Fibroblast of the conjunctiva (primary cell): ENCODE data around the gene MS4A4A.

ENCODE experiments used
- DNase-seq: peaks from one replicate; pipeline ENCODE4 v3.0.0-alpha.2; 2010; ENCODE audit warnings: low read depth

MS4A4A gene

GRCh38 chr11:60303661-60304060, 23.2 kb downstream of the MS4A4A start:
- DNase-seq: no peak

- no peak for DNase-seq
These were observed 25.6 kb downstream of the MS4A4A start for GRCh38 chr11:60305906-60306619.

- DNase-seq: no peak
These were observed 27.2 kb downstream of the MS4A4A start for GRCh38 chr11:60307507-60308195.

GRCh38 chr11:60310407-60310998, 30.0 kb downstream of the MS4A4A start:
- DNase-seq: no peak

GRCh38 chr11:60314635-60315321, 34.3 kb downstream of the MS4A4A start:
- DNase-seq: no peak

- no peak for DNase-seq
These were observed 35.4 kb downstream of the MS4A4A start for GRCh38 chr11:60315871-60316270.

GRCh38 chr11:60316317-60316716, 35.9 kb downstream of the MS4A4A start:
- no peak for DNase-seq

- DNase-seq: no peak
These were observed 38.3 kb downstream of the MS4A4A start for GRCh38 chr11:60318726-60319125.

GRCh38 chr11:60321051-60321450, 40.6 kb downstream of the MS4A4A start:
- no peak for DNase-seq

GRCh38 chr11:60326955-60327354, 46.5 kb downstream of the MS4A4A start, which contains the start of gene MS4A6E:
Gene MS4A6E (plus strand): TSS chr11:60327255. CDS start chr11:60334896, 7,641 bp downstream.
- DNase-seq: no peak

- no peak for DNase-seq
These were observed 48.0 kb downstream of the MS4A4A start for GRCh38 chr11:60328460-60328859.

GRCh38 chr11:60332846-60333245, 52.4 kb downstream of the MS4A4A start:
- DNase-seq: no peak

- DNase-seq: peak; percentile 3
These were observed 53.6 kb downstream of the MS4A4A start for GRCh38 chr11:60334005-60334620.

GRCh38 chr11:60336767-60337391, 56.4 kb downstream of the MS4A4A start:
- DNase-seq: no peak

GRCh38 chr11:60338053-60338452, 57.6 kb downstream of the MS4A4A start:
- DNase-seq: no peak

GRCh38 chr11:60339356-60339755, 58.9 kb downstream of the MS4A4A start:
- no peak for DNase-seq

- DNase-seq: no peak
These were observed 62.7 kb downstream of the MS4A4A start for GRCh38 chr11:60343094-60343704.

- no peak for DNase-seq
These were observed 63.7 kb downstream of the MS4A4A start for GRCh38 chr11:60344146-60344545.

- no peak for DNase-seq
These were observed 65.0 kb downstream of the MS4A4A start for GRCh38 chr11:60345489-60345888.

GRCh38 chr11:60347084-60347797, 66.8 kb downstream of the MS4A4A start:
- DNase-seq: no peak

- DNase-seq: no peak
These were observed 67.7 kb downstream of the MS4A4A start for GRCh38 chr11:60348116-60348515.
